BLaER1 (cell line): Measurements from ENCODE around the gene RSBN1.

Experiments used
- H3K27ac ChIP-seq: shearing (Covaris generic); formaldehyde crosslinking; 2 replicates; pipeline ENCODE4 v1.8.1; 2022
- H3K27me3 ChIP-seq: shearing (Covaris generic); formaldehyde crosslinking; 2 replicates; pipeline ENCODE4 v1.8.1; 2022
- H3K36me3 ChIP-seq: shearing (Covaris generic); formaldehyde crosslinking; 2 replicates; pipeline ENCODE4 v1.8.1; 2022
- H3K4me1 ChIP-seq: shearing (Covaris generic); formaldehyde crosslinking; 2 replicates; pipeline ENCODE4 v1.8.1; 2022
- H3K4me2 ChIP-seq: shearing (Covaris generic); formaldehyde crosslinking; 2 replicates; pipeline ENCODE4 v1.8.1; 2022
- H3K4me3 ChIP-seq: shearing (Covaris generic); formaldehyde crosslinking; 2 replicates; pipeline ENCODE4 v1.8.1; 2022
- H3K9ac ChIP-seq: shearing (Covaris generic); formaldehyde crosslinking; 2 replicates; pipeline ENCODE4 v1.8.1; 2022
- H3K9me3 ChIP-seq: shearing (Covaris generic); formaldehyde crosslinking; 2 replicates; pipeline ENCODE4 v1.8.1; 2022
- H4K20me1 ChIP-seq: shearing (Covaris generic); formaldehyde crosslinking; 2 replicates; pipeline ENCODE4 v1.8.1; 2022
- Cebpa-rat ChIP-seq: shearing (Covaris generic); IDR thresholded peaks from 2 replicates; pipeline ENCODE4 v1.8.1; 2022

Gene RSBN1

DNA sequence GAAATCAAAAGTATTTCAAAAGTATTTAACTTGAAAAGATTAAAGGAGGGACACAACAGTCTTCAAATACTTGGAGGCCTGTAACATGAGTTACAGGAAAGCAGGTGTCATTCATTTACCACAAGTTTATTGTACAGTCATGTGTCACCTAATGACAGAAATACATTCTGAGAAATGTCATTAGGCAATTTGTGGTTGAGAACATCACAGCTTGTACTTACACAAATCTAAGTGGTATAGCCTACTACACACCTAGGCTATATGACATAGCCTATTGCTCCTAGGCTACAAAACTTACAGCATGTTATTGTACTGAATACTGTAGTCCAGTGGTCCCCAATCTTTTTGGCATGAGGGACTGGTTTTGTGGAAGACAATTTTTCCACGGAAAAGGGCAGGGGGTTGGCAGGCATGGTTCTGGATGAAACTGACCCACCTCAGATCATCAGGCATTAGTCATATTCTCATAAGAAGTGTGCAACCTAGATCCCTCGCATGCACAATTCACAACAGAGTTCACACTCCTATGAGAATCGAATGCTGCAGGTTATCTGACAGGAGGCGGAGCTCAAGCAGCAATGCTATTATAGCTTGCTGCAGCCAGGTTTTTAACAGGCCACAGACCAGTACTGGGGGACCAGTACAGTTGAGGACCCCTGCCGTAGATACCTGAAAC lies 28.0 kb downstream of the RSBN1 start:
- peak overlapping the region; percentile 56 for H3K4me2 ChIP-seq
- H3K27me3 ChIP-seq: no peaks in the 10 kb centered on the region
- peaks cover 24% of the 10 kb centered on the region for H3K36me3 ChIP-seq
- no peak overlapping the region for H3K9ac ChIP-seq
- H3K4me3 ChIP-seq: no peak overlapping the region
- peaks cover 46% of the 10 kb centered on the region for H3K4me1 ChIP-seq
- no peak for TF ChIP-seq Cebpa-rat
- peaks cover 52% of the 10 kb centered on the region for H4K20me1 ChIP-seq
- peaks cover 11% of the 10 kb centered on the region; the same call in 1 of the 2 replicates for H3K9me3 ChIP-seq
- no peak overlapping the region for H3K27ac ChIP-seq

DNA sequence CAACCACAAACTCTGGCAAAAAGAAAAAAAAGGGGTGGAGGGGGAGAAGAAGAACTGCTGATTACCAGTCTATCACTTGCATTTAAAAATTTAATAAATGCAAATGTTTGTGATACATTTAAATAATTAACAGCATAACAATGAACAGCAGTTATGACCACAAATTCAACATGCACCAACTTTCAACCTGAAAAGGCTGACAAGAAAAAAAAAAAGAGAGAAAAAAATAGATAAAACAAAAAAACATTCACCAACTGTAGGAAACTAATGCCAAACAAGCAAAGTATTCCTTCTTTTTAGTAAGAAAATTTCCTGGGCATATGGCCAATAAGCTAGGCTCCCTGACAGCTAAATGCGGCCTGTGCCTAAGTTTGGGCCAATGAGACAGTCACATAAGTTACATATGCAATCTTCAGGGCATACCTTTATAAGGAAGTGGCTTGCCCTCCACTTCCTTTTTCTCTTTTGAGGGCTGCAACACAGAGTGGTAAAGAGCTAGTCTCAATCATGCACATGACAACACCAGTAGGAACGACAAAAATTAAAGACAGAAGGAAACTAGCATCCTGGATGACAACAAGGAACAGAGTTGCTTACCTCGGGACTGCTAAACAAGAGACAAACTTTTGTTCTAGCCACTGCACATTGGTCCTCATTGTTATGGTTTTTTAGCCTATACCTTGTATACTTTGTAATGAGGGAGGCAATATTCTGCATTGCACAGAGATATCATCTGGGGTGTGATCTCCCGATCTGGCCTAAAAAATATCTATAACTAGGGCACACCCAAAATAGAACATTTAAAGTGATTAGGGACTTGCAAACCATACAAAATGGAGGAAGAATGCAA lies 28.8 kb downstream of the RSBN1 start:
- Histone ChIP-seq H3K9me3 (0 out of 2 replicates have a peak, but pooled peaks cover 4% of the 10 kb centered on the region), H4K20me1 (peaks cover 60% of the 10 kb centered on the region), H3K4me3 (no peak overlapping the region), H3K27me3 (no peaks in the 10 kb centered on the region), H3K27ac (no peak overlapping the region), H3K4me1 (peaks cover 42% of the 10 kb centered on the region), H3K9ac (no peak overlapping the region), H3K4me2 (peak overlapping the region; percentile 56), H3K36me3 (peaks cover 17% of the 10 kb centered on the region; the same call in 1 of the 2 replicates)
- no peak for TF ChIP-seq Cebpa-rat

DNA sequence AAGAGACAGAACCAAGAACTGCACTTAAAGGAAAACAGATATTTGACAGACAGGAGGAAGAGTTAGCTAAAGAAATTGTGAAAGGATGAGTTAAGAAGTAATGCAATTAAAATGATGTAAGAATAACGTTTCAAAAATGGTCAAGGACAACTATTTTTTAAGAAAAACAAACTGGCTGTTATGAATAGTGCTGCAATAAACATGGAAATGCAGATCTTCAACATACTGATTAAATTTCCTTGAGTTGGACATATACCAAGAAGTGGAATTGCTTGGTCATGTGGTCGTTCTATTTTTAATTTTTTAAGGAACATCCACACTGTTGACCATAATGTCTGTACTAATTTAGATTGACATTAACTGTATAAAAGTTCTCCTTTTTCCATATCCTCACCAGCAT lies 29.9 kb downstream of the RSBN1 start:
- Histone ChIP-seq H3K27ac (no peak overlapping the region), H3K4me2 (no peak overlapping the region), H3K27me3 (no peaks in the 10 kb centered on the region), H3K4me1 (peaks cover 42% of the 10 kb centered on the region), H3K36me3 (peaks cover 18% of the 10 kb centered on the region; the same call in 1 of the 2 replicates), H3K9me3 (0 out of 2 replicates have a peak, but pooled peaks cover 1% of the 10 kb centered on the region), H4K20me1 (peaks cover 69% of the 10 kb centered on the region), H3K4me3 (no peak overlapping the region), H3K9ac (no peak overlapping the region)
- TF ChIP-seq Cebpa-rat: no peak

DNA sequence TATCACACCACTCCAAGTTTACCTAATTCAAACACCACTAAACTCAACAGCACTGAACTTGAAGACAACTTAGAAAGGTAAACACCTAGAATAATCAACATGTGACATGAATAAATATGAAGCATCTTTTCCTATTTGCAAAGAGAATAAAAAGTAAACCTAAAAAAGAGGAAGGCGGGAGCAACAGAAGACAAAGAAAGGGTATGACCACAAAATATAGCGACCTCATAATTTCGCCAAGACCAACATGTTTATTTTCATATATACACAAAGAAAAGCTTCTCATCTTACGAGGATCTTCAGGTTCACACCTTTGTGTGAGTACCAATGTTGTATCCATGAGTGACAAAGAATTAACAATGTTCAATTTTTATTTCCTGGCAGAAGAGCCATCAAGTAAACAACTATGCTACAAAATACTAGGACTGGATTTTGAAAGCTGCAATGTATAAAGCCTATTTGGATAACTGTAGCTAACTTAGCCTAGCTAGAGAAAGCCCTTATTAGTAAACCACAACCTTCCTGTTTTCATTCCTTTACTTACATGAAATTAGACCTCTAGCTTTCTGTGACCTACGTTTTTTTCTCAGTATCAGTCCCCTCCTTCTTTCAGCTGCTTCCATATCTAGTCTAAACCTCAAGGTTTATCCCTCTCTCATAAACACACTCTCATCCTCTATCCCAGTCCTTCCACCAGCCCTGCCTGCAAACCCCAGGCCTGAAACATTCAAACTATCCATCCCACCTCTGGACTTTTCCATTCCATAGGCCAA lies 31.7 kb downstream of the RSBN1 start:
- peaks cover 28% of the 10 kb centered on the region for H3K36me3 ChIP-seq
- no peak overlapping the region for H3K4me3 ChIP-seq
- peaks cover 42% of the 10 kb centered on the region for H3K4me1 ChIP-seq
- TF ChIP-seq Cebpa-rat: no peak
- no peaks in the 10 kb centered on the region for H3K27me3 ChIP-seq
- H3K4me2 ChIP-seq: peak overlapping the region; percentile 56
- no peak overlapping the region for H3K9ac ChIP-seq
- peaks cover 74% of the 10 kb centered on the region for H4K20me1 ChIP-seq
- H3K9me3 ChIP-seq: no peaks in the 10 kb centered on the region
- no peak overlapping the region for H3K27ac ChIP-seq

DNA sequence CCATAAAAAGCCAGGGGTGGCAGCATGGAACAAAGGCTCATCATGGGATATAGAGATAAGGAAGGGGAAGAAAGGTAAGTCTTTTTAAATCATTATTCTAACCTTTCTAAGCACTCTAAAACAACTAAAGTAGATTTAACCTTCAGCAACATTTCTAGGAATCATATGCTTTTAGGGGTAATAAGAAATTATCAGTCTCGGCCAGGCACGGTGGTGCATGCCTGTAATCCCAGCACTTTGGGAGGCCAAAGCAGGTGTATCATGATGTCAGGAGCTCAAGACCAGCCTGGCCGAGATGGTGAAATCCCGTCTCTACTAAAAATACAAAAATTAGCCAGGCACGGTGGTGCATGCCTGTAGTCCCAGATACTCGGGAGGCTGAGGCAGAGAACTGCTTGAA lies 32.7 kb downstream of the RSBN1 start:
- peaks cover 36% of the 10 kb centered on the region for H3K36me3 ChIP-seq
- H3K4me2 ChIP-seq: no peak overlapping the region
- peaks cover 40% of the 10 kb centered on the region for H3K4me1 ChIP-seq
- no peak for TF ChIP-seq Cebpa-rat
- H4K20me1 ChIP-seq: peaks cover 71% of the 10 kb centered on the region
- no peak overlapping the region for H3K9ac ChIP-seq
- H3K9me3 ChIP-seq: no peaks in the 10 kb centered on the region
- H3K27me3 ChIP-seq: no peaks in the 10 kb centered on the region
- H3K4me3 ChIP-seq: no peak overlapping the region
- no peak overlapping the region for H3K27ac ChIP-seq

DNA sequence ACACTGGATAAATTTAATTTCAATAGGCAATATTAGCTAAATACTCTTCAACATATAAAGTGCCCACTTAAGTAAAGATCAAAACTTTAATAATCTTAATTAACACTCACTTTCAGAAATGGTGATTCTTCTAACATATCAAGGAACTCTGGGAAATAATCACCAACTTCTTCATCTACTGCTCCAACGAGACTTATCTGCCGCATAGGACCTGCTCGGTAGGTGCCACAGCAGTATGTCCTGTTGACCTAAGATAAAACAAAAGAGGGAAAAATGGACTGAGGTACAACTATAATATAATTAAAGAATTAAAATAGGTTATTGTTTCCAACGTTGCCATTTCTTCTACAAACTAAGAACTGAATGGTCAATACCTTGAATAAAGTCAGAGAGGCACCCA lies 34.7 kb downstream of the RSBN1 start:
- no peak overlapping the region for H3K4me3 ChIP-seq

GRCh38 chr1:113770031-113770430 lies 42.2 kb downstream of the RSBN1 start:
- Histone ChIP-seq H3K4me2 (no peak overlapping the region), H3K4me1 (no peaks in the 10 kb centered on the region)

More for the DNA sequence above, 34.7 kb downstream of the RSBN1 start:
- peaks cover 53% of the 10 kb centered on the region; the same call in 1 of the 2 replicates for H4K20me1 ChIP-seq
- H3K4me2 ChIP-seq: no peak overlapping the region
- H3K4me1 ChIP-seq: peaks cover 24% of the 10 kb centered on the region
- H3K9ac ChIP-seq: no peak overlapping the region
- no peak for TF ChIP-seq Cebpa-rat
- no peaks in the 10 kb centered on the region for H3K27me3 ChIP-seq
- H3K36me3 ChIP-seq: peaks cover 48% of the 10 kb centered on the region
- H3K27ac ChIP-seq: no peak overlapping the region
- H3K9me3 ChIP-seq: no peaks in the 10 kb centered on the region

GRCh38 chr1:113769601-113769970 lies 42.7 kb downstream of the RSBN1 start:
- peaks cover 16% of the 10 kb centered on the region; the same call in 1 of the 2 replicates for H4K20me1 ChIP-seq
- H3K27me3 ChIP-seq: no peaks in the 10 kb centered on the region
- no peaks in the 10 kb centered on the region for H3K9me3 ChIP-seq
- peaks cover 74% of the 10 kb centered on the region for H3K36me3 ChIP-seq
- no peak for TF ChIP-seq Cebpa-rat
- no peak overlapping the region for H3K4me2 ChIP-seq
- no peak overlapping the region for H3K4me3 ChIP-seq
- no peak overlapping the region for H3K27ac ChIP-seq
- H3K4me1 ChIP-seq: no peaks in the 10 kb centered on the region
- H3K9ac ChIP-seq: no peak overlapping the region

More at GRCh38 chr1:113770031-113770430, 42.2 kb downstream of the RSBN1 start:
- Histone ChIP-seq H3K36me3 (peaks cover 74% of the 10 kb centered on the region), H3K27ac (no peak overlapping the region), H4K20me1 (peaks cover 16% of the 10 kb centered on the region; the same call in 1 of the 2 replicates), H3K9ac (no peak overlapping the region), H3K27me3 (no peaks in the 10 kb centered on the region), H3K9me3 (no peaks in the 10 kb centered on the region), H3K4me3 (no peak overlapping the region)
- no peak for TF ChIP-seq Cebpa-rat

DNA sequence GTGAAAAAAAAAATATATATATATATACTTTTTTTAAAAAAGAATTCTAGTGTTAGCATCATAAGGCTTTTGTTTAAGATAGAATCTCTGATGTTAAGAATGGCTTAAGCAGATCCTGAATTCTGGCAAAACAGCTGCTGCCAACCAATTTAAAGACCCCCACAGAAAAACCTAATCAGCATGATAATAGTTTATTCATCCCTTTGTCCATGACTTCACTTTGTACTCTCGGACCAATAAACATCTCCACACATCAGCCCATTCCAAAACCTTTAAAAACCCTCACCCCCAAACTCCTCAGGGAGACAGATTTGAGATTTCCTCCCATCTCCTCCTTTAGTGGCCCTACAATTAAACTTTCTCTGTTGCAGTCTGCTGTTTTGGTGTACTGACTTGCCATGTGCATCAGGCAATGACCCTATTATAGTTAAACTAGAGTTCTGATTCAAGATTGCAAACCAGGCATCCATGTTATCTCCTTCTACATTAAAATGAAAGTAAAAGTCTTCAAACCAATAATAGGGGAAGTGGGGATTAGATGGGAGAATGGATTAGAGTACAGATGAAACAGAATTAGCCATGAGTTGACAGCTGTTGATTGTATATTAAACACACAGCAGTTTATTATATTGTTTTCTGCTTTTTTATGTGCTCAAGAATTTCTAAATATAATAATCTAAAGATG lies 43.2 kb downstream of the RSBN1 start:
- peaks cover 71% of the 10 kb centered on the region for H3K36me3 ChIP-seq
- H3K9me3 ChIP-seq: no peaks in the 10 kb centered on the region
- H3K9ac ChIP-seq: no peak overlapping the region
- no peaks in the 10 kb centered on the region for H3K4me1 ChIP-seq
- TF ChIP-seq Cebpa-rat: no peak
- H3K4me2 ChIP-seq: no peak overlapping the region
- H3K4me3 ChIP-seq: no peak overlapping the region
- no peak overlapping the region for H3K27ac ChIP-seq
- peaks cover 16% of the 10 kb centered on the region; the same call in 1 of the 2 replicates for H4K20me1 ChIP-seq
- no peaks in the 10 kb centered on the region for H3K27me3 ChIP-seq
